Neural cell (in vitro differentiated cells): ENCODE measurements around the gene FRMD4A. TPM values are rescaled to one million over a fixed set of nuclear protein-coding genes. Genes with fewer than 3 reads are reported as not detected.
"Not testable (repeated sequence)": the region's sequence is repeated elsewhere in the genome, so short reads cannot be mapped to it uniquely, and the experiment has no call there.

ENCODE experiments used
- H2AFZ ChIP-seq: fragments of 200-600, 300-800 bp; sonication (generic), shearing (Covaris generic); 2 replicates; pipeline ENCODE4 v1.6.0; 2014; ENCODE audit warnings: low read depth, mild to moderate bottlenecking, antibody characterized with exemption, low read length, moderate library complexity
- H3F3A ChIP-seq: fragments of 200-600 bp; shearing (Covaris generic); 2 replicates; pipeline ENCODE4 v1.6.1; 2016; ENCODE audit warnings: mild to moderate bottlenecking, moderate library complexity, mixed read lengths, antibody characterized with exemption, low read length; ENCODE audit not compliant: insufficient read depth, poor library complexity, severe bottlenecking
- H3K27ac ChIP-seq: fragments of 200-600, 300-800 bp; sonication (generic), shearing (Covaris generic); 2 replicates; pipeline ENCODE4 v1.5.1; 2014; ENCODE audit warnings: mild to moderate bottlenecking, low read length, moderate library complexity
- H3K27me3 ChIP-seq: fragments of 300-800, 200-600 bp; sonication (generic), shearing (Covaris generic); 2 replicates; pipeline ENCODE4 v1.6.0; 2014; ENCODE audit warnings: mild to moderate bottlenecking, low read depth, low read length, moderate library complexity; ENCODE audit not compliant: insufficient read depth
- H3K36me3 ChIP-seq: fragments of 300-800, 200-600 bp; sonication (generic), shearing (Covaris generic); 2 replicates; pipeline ENCODE4 v1.5.1; 2014; ENCODE audit warnings: mild to moderate bottlenecking, antibody characterized with exemption, low read length, moderate library complexity; ENCODE audit not compliant: insufficient read depth
- H3K4me2 ChIP-seq: fragments of 300-800, 200-600 bp; sonication (generic), shearing (Covaris generic); 2 replicates; pipeline ENCODE4 v1.6.0; 2014; ENCODE audit warnings: mild to moderate bottlenecking, low read length
- H3K4me3 ChIP-seq: fragments of 300-800, 200-600 bp; sonication (generic), shearing (Covaris generic); 2 replicates; pipeline ENCODE4 v1.5.1; 2014; ENCODE audit warnings: mild to moderate bottlenecking, low read length, moderate library complexity
- H3K79me2 ChIP-seq: fragments of 200-600 bp; shearing (Covaris generic); replicated peaks from 2 replicates; pipeline ENCODE4 v1.6.0; 2014; ENCODE audit warnings: mild to moderate bottlenecking, low read length, moderate library complexity; ENCODE audit not compliant: insufficient read depth
- H3K9ac ChIP-seq: fragments of 300-800, 200-600 bp; sonication (generic), shearing (Covaris generic); 2 replicates; pipeline ENCODE4 v1.6.1; 2016; ENCODE audit warnings: mild to moderate bottlenecking, low read length, mixed read lengths
- H3K9me2 ChIP-seq: fragments of 200-600 bp; shearing (Covaris generic); 2 replicates; pipeline ENCODE4 v1.6.1; 2016; ENCODE audit warnings: mild to moderate bottlenecking, low read length, mixed read lengths; ENCODE audit not compliant: insufficient read depth
- H3K9me3 ChIP-seq: fragments of 200-600, 300-800 bp; sonication (generic), shearing (Covaris generic); 2 replicates; pipeline ENCODE4 v1.6.1; 2016; ENCODE audit warnings: mild to moderate bottlenecking, mixed run types, low read length, moderate library complexity, mixed read lengths
- H4K20me1 ChIP-seq: fragments of 200-600 bp; shearing (Covaris generic); 2 replicates; pipeline ENCODE4 v1.6.1; 2016; ENCODE audit warnings: mild to moderate bottlenecking, mixed run types; ENCODE audit not compliant: insufficient read depth
- EP300 ChIP-seq: fragments of 450-650 bp; conservative IDR thresholded peaks from 2 replicates; pipeline ENCODE4 v1.6.1; 2014; ENCODE audit warnings: antibody characterized with exemption, mild to moderate bottlenecking, moderate library complexity; ENCODE audit not compliant: poor library complexity, severe bottlenecking
- EZH2 ChIP-seq: fragments of 200-600, 300-800 bp; shearing (Covaris generic), sonication (generic); IDR thresholded peaks from 2 replicates; pipeline ENCODE4 v1.6.1; 2014; ENCODE audit warnings: antibody characterized with exemption, low read length, borderline replicate concordance, mild to moderate bottlenecking; ENCODE audit not compliant: insufficient read depth, poor library complexity, severe bottlenecking
- MXI1 ChIP-seq: fragments of 450-650 bp; conservative IDR thresholded peaks from 2 replicates; pipeline ENCODE4 v1.6.1; 2014; ENCODE audit warnings: antibody characterized with exemption, mild to moderate bottlenecking; ENCODE audit not compliant: poor library complexity, severe bottlenecking
- POLR2AphosphoS5 ChIP-seq: IDR thresholded peaks from 2 replicates; pipeline ENCODE4 v1.6.1; 2012
- RAD21 ChIP-seq: fragments of 450-650 bp; conservative IDR thresholded peaks from 2 replicates; pipeline ENCODE4 v1.6.1; 2014; ENCODE audit warnings: antibody characterized with exemption, mild to moderate bottlenecking, moderate library complexity
- SMC3 ChIP-seq: fragments of 450-650 bp; conservative IDR thresholded peaks from 2 replicates; pipeline ENCODE4 v1.6.1; 2014; ENCODE audit warnings: antibody characterized with exemption, mild to moderate bottlenecking, moderate library complexity; ENCODE audit not compliant: poor library complexity
- TAF1 ChIP-seq: IDR thresholded peaks from 2 replicates; pipeline ENCODE4 v1.6.1; 2012; ENCODE audit warnings: low read depth
- polyA plus RNA-seq: library from polyadenylated mRNA; depleted of rRNA; stranded (reverse); fragments of >200 nt; gene quantifications from 2 replicates; pipeline ENCODE4 v1.2.3, GENCODE V29; 2014
- TF ChIP-seq, protein P1 (sequence below): IDR thresholded peaks from 2 replicates; pipeline ENCODE4 v1.6.1; 2012; ENCODE audit warnings: borderline replicate concordance
- TF ChIP-seq, protein P2 (sequence below): fragments of 450-650 bp; IDR thresholded peaks from 2 replicates; pipeline ENCODE4 v1.5.1; 2014; ENCODE audit warnings: antibody characterized with exemption, mild to moderate bottlenecking, moderate library complexity; ENCODE audit not compliant: poor library complexity, severe bottlenecking

FRMD4A gene
- polyA plus RNA-seq, 1 donor from 2014 or later, result 36.5 TPM

DNA sequence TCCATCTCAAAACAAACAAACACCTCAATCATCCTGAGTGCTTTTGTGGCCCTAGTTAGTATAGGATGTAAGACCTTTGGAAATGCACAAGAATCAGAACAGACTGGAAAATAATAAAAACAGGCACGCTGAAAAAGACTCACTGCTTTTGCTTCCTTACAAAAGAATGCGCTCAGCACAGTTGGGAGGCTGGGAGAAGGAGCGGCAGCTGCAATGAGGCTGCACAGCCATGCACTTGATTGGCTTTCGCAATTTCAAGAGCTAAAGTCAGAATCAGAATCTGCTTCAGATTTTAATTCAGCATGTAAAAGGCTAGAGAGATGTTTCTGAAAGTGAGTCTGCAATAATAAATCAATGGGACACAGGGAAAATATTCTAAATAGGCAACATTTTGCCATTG lies 97.2 kb downstream of the FRMD4A start:
- no peaks in the 10 kb centered on the region for H3K9me3 ChIP-seq

DNA sequence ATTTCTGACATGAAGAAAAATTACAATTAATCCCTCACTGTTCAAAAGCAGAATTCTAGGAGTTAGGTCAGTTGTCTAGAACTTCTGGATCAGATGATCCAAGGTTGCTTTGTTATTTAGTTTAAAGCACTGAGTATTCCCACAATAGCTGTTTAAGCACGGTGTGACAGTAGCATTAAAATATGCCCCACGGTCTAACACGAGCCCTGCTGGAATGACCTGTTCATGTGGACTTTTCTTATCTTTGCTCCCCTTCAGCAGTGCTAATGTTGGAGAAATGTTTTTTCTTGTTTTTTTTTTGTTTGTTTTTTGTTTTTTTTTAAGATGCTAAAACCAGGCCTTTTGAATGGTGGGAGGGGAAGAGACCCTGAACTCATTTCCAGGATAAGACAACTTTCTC lies 101.9 kb downstream of the FRMD4A start:
- H4K20me1 ChIP-seq, H3K36me3 ChIP-seq, H3K9me2 ChIP-seq, H3K27ac ChIP-seq, H3K9ac ChIP-seq, H2AFZ ChIP-seq, H3K4me3 ChIP-seq, H3K4me2 ChIP-seq, H3K79me2 ChIP-seq, H3F3A ChIP-seq, H3K9me3 ChIP-seq, H3K27me3 ChIP-seq: not testable (repeated sequence)

More for the DNA sequence above, 97.2 kb downstream of the FRMD4A start:
- no peak overlapping the region for H2AFZ ChIP-seq
- no peak overlapping the region for H3K27ac ChIP-seq
- H3K36me3 ChIP-seq, result no peaks in the 10 kb centered on the region
- H3K9ac ChIP-seq, result no peak overlapping the region
- H3K9me2 ChIP-seq, result no peaks in the 10 kb centered on the region
- no peaks in the 10 kb centered on the region for H3F3A ChIP-seq
- no peaks in the 10 kb centered on the region for H4K20me1 ChIP-seq
- TF ChIP-seq MXI1 (no peak), RAD21 (no peak), EP300 (no peak), TAF1 (no peak), SMC3 (no peak), POLR2AphosphoS5 (no peak), EZH2 (no peak)
- no peaks in the 10 kb centered on the region for H3K79me2 ChIP-seq
- H3K4me2 ChIP-seq, result no peak overlapping the region
- no peak overlapping the region for H3K4me3 ChIP-seq
- H3K27me3 ChIP-seq, result no peaks in the 10 kb centered on the region

DNA sequence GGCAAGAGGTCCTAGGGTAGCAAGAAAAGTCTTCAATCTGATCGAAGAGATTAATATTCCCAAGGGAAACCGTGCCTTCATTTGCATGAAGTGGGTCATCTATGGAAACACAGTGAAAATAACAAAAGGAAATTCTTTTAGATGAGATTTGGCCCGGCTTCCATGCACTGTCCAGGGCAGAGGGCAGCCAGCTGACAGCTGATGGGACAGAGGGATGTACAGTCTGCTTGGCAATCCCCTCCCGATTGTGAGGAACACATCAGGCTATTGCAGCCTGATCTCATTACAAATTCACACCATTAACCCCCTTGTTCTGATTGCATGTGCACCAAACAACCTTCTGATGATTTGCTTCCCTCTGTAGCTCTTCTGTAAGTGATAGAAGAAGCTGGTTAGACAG lies 105.3 kb downstream of the FRMD4A start:
- Histone ChIP-seq H2AFZ (no peak overlapping the region), H3K4me2 (no peak overlapping the region), H3K27me3 (no peaks in the 10 kb centered on the region), H4K20me1 (no peaks in the 10 kb centered on the region), H3K4me3 (no peak overlapping the region), H3K9me2 (no peaks in the 10 kb centered on the region), H3K27ac (no peak overlapping the region), H3K9me3 (no peaks in the 10 kb centered on the region), H3K36me3 (no peaks in the 10 kb centered on the region), H3K9ac (no peak overlapping the region), H3F3A (no peaks in the 10 kb centered on the region), H3K79me2 (no peaks in the 10 kb centered on the region)
- TF ChIP-seq EZH2 (no peak), TAF1 (no peak), SMC3 (no peak), MXI1 (no peak), RAD21 (no peak), EP300 (no peak), POLR2AphosphoS5 (no peak)
- TF ChIP-seq, protein P1, sequence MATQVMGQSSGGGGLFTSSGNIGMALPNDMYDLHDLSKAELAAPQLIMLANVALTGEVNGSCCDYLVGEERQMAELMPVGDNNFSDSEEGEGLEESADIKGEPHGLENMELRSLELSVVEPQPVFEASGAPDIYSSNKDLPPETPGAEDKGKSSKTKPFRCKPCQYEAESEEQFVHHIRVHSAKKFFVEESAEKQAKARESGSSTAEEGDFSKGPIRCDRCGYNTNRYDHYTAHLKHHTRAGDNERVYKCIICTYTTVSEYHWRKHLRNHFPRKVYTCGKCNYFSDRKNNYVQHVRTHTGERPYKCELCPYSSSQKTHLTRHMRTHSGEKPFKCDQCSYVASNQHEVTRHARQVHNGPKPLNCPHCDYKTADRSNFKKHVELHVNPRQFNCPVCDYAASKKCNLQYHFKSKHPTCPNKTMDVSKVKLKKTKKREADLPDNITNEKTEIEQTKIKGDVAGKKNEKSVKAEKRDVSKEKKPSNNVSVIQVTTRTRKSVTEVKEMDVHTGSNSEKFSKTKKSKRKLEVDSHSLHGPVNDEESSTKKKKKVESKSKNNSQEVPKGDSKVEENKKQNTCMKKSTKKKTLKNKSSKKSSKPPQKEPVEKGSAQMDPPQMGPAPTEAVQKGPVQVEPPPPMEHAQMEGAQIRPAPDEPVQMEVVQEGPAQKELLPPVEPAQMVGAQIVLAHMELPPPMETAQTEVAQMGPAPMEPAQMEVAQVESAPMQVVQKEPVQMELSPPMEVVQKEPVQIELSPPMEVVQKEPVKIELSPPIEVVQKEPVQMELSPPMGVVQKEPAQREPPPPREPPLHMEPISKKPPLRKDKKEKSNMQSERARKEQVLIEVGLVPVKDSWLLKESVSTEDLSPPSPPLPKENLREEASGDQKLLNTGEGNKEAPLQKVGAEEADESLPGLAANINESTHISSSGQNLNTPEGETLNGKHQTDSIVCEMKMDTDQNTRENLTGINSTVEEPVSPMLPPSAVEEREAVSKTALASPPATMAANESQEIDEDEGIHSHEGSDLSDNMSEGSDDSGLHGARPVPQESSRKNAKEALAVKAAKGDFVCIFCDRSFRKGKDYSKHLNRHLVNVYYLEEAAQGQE, result no peak
- TF ChIP-seq, protein P2, sequence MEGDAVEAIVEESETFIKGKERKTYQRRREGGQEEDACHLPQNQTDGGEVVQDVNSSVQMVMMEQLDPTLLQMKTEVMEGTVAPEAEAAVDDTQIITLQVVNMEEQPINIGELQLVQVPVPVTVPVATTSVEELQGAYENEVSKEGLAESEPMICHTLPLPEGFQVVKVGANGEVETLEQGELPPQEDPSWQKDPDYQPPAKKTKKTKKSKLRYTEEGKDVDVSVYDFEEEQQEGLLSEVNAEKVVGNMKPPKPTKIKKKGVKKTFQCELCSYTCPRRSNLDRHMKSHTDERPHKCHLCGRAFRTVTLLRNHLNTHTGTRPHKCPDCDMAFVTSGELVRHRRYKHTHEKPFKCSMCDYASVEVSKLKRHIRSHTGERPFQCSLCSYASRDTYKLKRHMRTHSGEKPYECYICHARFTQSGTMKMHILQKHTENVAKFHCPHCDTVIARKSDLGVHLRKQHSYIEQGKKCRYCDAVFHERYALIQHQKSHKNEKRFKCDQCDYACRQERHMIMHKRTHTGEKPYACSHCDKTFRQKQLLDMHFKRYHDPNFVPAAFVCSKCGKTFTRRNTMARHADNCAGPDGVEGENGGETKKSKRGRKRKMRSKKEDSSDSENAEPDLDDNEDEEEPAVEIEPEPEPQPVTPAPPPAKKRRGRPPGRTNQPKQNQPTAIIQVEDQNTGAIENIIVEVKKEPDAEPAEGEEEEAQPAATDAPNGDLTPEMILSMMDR, result no peak
